PFSK-1 (cell line): ENCODE measurements around the gene CCDC194.

ENCODE experiments used
- FOXP2 ChIP-seq: optimal IDR thresholded peaks from 2 replicates; pipeline ENCODE3; 2011; ENCODE audit warnings: borderline replicate concordance, control low read depth, inconsistent platforms; ENCODE audit not compliant: insufficient read depth; ENCODE audit errors: extremely low read length, extremely low read depth
- POLR2AphosphoS5 ChIP-seq: IDR thresholded peaks from 2 replicates; pipeline ENCODE4 v1.6.1; 2012; ENCODE audit warnings: low read depth, mild to moderate bottlenecking, control low read depth, low read length, moderate library complexity
- SIN3A ChIP-seq: IDR thresholded peaks from 2 replicates; pipeline ENCODE4 v1.6.1; 2012; ENCODE audit warnings: mild to moderate bottlenecking, low read length, moderate library complexity, borderline replicate concordance; ENCODE audit not compliant: insufficient read depth
- TAF1 ChIP-seq: IDR thresholded peaks from 2 replicates; pipeline ENCODE4 v1.6.1; 2012; ENCODE audit warnings: low read length, control low read depth, borderline replicate concordance; ENCODE audit not compliant: insufficient read depth
- TF ChIP-seq, protein P1 (sequence below), 2 experiments: IDR thresholded peaks; 2 replicates each; pipeline versions ENCODE4 v1.6.1 to v1.8.0; 2011 to 2012; ENCODE audit warnings: low read depth in 2 of 2, low read length in 2 of 2, control low read depth in 1 of 2, inconsistent platforms in 1 of 2, mild to moderate bottlenecking in 1 of 2, moderate library complexity in 1 of 2; ENCODE audit not compliant: insufficient read depth in 1 of 2

CCDC194 gene

DNA sequence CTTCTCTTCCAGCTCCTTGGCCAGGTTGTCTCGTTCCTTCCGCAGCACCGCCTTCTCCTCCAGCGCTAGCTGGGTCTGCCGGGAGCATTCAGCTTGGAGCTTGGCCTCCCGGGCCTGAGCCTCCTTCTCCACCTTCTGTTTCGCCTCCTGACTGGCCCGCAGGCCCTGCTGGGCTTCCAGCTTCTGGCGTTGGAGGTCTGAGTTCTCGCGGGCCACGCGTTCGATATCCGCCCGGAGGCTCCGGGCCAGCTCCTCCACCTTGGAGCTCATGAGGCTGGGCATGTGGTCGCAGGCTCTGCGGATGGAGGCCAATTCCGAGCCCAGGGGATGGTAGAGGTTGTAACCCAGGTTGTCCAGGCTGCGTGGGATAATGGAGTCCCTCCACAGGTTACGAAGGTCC, 28.6 kb downstream of the CCDC194 start:
- TF ChIP-seq, protein P1, sequence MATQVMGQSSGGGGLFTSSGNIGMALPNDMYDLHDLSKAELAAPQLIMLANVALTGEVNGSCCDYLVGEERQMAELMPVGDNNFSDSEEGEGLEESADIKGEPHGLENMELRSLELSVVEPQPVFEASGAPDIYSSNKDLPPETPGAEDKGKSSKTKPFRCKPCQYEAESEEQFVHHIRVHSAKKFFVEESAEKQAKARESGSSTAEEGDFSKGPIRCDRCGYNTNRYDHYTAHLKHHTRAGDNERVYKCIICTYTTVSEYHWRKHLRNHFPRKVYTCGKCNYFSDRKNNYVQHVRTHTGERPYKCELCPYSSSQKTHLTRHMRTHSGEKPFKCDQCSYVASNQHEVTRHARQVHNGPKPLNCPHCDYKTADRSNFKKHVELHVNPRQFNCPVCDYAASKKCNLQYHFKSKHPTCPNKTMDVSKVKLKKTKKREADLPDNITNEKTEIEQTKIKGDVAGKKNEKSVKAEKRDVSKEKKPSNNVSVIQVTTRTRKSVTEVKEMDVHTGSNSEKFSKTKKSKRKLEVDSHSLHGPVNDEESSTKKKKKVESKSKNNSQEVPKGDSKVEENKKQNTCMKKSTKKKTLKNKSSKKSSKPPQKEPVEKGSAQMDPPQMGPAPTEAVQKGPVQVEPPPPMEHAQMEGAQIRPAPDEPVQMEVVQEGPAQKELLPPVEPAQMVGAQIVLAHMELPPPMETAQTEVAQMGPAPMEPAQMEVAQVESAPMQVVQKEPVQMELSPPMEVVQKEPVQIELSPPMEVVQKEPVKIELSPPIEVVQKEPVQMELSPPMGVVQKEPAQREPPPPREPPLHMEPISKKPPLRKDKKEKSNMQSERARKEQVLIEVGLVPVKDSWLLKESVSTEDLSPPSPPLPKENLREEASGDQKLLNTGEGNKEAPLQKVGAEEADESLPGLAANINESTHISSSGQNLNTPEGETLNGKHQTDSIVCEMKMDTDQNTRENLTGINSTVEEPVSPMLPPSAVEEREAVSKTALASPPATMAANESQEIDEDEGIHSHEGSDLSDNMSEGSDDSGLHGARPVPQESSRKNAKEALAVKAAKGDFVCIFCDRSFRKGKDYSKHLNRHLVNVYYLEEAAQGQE (IDR thresholded peaks at IDR 0.05; ENCODE audit: insufficient read depth in 1 of 2, low read depth in 2 of 2, low read length in 2 of 2) = no peak
- no peak for TF ChIP-seq TAF1
- no peak for TF ChIP-seq POLR2AphosphoS5
- no peak for TF ChIP-seq SIN3A
- TF ChIP-seq FOXP2 = no peak

DNA sequence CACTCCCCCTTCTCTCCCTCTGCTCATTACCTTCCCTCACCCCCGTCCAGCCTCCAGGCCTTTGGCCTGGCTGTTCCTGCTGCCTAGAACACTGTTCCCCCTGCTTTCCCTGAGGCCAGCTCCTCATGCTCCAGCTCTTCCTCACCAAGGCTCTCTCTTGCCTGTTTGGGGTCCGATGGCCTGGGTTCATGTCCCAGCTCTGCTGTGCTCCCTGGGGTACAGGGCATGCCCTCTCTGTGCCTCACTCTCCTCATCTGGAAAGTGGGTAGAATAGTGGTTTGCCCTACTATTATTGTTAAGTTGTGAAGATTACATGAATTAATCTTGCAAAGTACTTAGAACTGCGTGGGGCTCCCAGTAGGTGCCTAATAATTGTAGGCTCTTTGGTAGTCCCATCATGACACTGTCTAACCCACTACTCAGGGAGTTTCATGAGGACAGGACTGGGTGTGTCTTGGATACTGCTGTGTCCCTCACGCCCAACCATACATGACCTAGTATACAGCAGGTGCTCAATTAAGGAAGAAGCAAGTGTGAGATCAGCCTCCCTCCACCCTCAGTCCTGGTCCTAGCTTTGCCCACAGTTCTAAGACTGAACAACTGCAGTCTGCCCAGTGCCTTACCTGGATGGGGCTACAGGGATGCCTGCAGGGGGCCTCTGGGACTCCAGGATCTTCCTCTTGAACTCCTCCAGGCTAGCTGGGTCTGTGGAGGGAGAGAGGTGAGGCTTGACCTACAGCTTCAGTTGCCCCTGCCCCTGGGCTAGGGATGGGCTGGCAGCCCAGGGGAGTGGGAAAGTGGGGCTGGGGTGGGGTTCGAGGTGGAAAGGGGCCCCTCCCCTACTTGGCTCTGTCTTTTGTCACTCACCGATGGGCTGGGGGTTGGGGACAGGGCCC, 33.8 kb downstream of the CCDC194 start:
- no peak for TF ChIP-seq POLR2AphosphoS5

DNA sequence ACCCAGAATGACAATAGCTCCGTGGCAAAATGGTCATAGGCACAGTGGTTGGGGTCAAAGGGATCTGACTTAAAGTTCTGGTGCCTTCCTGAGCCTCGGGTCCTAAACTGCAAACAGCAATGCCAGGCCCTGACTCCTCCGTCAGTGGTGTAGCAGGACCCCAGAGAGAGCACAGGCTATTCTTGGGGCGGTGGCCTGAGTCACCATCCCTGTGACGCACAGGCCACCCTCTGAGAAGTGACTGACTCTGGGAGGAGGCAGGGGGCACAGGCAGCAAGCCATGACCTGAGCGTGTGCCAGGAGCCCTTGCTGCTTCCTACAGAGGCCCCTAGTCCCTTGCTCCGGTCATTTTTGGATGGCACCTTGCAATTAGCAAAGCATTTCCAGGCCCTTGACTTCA, 35.6 kb downstream of the CCDC194 start:
- TF ChIP-seq TAF1 (no peak), POLR2AphosphoS5 (no peak), SIN3A (no peak), FOXP2 (no peak)
- TF ChIP-seq, protein P1 (IDR thresholded peaks at IDR 0.05; ENCODE audit: insufficient read depth in 1 of 2, low read depth in 2 of 2, low read length in 2 of 2) = no peak

DNA sequence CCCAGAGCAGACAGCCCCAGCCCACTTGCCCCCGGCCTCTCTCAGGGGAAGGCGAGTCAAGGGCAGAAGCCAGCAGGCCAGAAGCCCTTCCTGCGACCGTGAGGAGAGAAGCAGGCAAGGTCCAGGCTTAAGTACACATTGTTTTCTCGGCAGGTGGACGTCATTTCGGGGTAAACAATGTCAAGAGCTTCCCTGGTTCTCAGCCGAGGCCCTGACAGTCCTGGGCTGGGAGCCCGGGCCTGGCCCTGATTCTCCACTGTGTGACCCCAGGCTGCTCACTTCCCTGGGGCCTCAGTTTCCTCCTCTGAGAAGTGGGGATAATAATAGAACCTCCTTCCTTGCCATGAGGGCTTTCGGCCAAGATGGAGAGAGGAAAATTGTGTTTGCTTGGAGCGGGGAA, 36.3 kb downstream of the CCDC194 start:
- TF ChIP-seq, protein P1 (IDR thresholded peaks at IDR 0.05; ENCODE audit: insufficient read depth in 1 of 2, low read depth in 2 of 2, low read length in 2 of 2) = no peak

DNA sequence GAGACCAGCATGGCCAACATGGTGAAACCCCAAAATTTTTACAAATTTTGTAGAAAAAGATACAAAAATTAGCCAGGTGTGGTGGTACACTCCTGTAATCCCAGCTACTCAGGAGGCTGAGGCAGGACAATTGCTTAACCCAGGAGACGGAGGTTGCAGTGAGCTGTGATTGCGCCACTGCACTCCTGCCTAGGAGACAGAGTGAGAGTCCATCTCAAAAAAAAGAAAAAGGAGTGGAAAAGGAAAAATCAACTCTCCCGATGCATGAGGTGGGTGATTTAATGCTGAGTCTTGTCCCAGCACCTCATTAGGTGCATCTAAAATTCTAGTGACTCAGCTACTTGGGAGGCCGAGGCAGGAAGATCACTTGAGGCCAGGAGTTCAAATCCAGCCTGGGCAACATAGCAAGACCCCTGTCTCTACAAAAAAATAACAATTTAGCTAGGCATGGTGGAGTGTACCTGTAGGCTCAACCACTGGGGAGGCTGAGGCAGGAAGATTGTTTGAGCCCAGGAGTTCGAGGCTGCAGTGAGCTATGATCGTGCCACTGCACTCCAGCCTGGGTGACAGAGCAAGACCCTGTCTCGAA, 36.8 kb downstream of the CCDC194 start:
- TF ChIP-seq, protein P1 (IDR thresholded peaks at IDR 0.05; ENCODE audit: insufficient read depth in 1 of 2, low read depth in 2 of 2, low read length in 2 of 2) = no peak
- TF ChIP-seq TAF1 = no peak
- TF ChIP-seq SIN3A = no peak
- TF ChIP-seq FOXP2 = no peak
- TF ChIP-seq POLR2AphosphoS5 = no peak
